Cardiac septum (tissue), 1 donor: ENCODE data around the gene CCDC138. TPM values are rescaled to one million over a fixed set of nuclear protein-coding genes. Genes with fewer than 3 reads are reported as not detected.
A peak's percentile ranks its signal among the peaks of the same experiment; 100 is the strongest.
"Not testable (repeated sequence)": the region's sequence is repeated elsewhere in the genome, so short reads cannot be mapped to it uniquely, and the experiment has no call there.

Experiments used
- DNase-seq: peaks from one replicate; pipeline ENCODE4 v3.0.0-alpha.2; 2020; ENCODE audit warnings: low spot score
- intact Hi-C: fragments of 100-400 bp; cut with DNase I; formaldehyde crosslinking; loops from one replicate; pipeline ENCODE4 v1.14.0; 2022
- long read RNA-seq: library from polyadenylated mRNA; unstranded; transcript quantifications from one replicate; pipeline ENCODE4 v2.0.0, GENCODE V29; 2021
- total RNA-seq: library from RNA; stranded (reverse); fragmentation: NEBNext Ultra II Directional; extraction: Animal tissue kit (Norgen Biotek cat#: 25700); gene quantifications from one replicate; pipeline ENCODE4 v1.2.1, GENCODE V29; 2021
- donor health status: DM: no; HTN: no; CAD: no.

CCDC138 gene
- total RNA-seq = 1.3 TPM
- long read RNA-seq = 0 reads

DNA sequence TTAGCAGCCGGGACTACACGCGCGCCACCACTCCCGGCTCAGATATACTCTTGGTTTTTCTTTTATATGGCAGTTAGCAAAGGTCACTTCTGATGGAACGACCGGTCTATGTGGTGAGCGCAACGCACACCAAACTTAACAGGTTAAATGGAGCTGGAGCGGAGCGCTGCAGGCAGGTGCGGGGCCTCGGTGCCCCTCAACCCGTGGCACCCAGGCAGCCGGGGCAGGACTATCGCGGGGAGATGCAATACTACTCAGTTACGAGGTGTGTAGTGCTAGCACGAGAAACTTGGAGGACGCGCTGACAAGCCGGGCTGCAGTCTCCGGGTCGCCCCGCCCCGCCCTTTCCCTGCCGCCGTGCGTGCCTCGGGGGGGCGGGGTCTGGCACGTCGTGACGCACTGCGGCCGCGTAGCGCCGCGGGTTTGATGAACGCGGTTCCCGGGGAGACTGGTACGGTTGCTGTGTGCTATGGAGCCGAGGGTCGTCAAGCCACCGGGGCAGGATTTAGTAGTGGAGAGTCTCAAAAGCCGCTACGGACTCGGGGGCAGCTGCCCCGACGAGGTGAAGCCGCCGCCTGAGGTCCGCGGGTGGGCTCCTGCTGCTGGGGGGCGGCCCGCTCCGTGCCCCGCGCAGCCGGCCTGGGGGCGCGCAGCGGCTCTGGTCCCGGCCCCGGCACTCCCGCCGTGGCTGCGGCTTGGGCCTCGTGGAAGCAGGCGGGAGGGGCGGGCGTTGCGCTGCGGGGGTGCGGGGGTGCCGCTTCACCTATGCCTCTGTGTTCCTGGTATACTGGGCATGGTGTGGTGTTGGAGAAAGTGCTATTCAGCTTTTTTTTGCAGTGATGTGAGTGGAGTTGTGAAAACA, at the start of gene CCDC138:
CCDC138 (plus strand) TSS at position 418 of the 862 bp plus-strand sequence; CDS start at position 470, 52 bp downstream.
- DNase-seq = peak; percentile 95
- intact Hi-C loops = no loop called here

- DNase-seq, intact Hi-C loops: not testable (repeated sequence)
Observed at GRCh38 chr2:108757973-108758372, 28.6 kb upstream of the CCDC138 start.

DNA sequence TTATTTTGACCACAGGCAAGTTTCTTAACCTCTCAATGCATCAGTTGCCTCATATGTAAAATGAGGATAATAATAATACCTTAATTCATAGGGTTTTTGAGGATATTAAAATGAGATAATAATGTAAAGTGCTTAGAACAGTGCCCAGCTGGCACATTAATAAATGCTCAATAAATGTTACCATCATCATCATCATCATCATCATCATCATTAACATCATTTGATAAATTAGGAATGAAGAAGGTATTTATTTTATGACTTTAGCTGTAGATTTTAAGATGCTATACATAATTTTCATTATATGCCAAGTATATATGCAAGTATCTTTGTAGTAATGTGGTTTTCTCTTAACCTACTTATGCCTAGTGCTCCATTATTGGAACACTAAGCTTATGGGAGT, 24.0 kb upstream of the CCDC138 start:
- intact Hi-C loops, DNase-seq: not testable (repeated sequence)

- intact Hi-C loops, DNase-seq: not testable (repeated sequence)
Observed at GRCh38 chr2:108766671-108767070, 19.9 kb upstream of the CCDC138 start.

- intact Hi-C loops, DNase-seq: not testable (repeated sequence)
Observed at GRCh38 chr2:108767859-108768258, 18.7 kb upstream of the CCDC138 start.

- intact Hi-C loops = no loop called here
- no peak for DNase-seq
Observed at GRCh38 chr2:108776475-108776874, 10.1 kb upstream of the CCDC138 start.

DNA sequence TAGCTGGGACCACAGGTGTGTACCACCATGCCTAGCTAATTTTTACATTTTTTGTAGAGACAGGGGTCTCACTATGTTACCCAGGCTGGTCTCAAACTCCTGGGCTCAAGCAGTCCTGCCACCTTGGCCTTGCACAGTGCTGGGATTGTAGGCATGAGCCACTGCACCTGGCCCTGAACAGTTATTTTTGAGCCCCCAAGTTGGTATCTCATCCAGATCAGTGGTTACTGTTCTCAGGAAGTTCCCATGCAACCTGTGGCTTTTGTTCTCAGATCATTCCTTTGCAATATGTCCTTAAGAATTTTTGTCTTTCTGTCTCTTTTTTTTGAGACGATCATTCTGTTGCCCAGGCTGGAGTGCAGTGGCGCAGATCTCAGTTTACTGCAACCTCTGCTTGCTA, 7.7 kb upstream of the CCDC138 start:
- DNase-seq = no peak
- intact Hi-C loops = no loop called here

GRCh38 chr2:108786008-108786353, 590 bp upstream of the CCDC138 start:
- no peak for DNase-seq
- intact Hi-C loops = no loop called here

DNA sequence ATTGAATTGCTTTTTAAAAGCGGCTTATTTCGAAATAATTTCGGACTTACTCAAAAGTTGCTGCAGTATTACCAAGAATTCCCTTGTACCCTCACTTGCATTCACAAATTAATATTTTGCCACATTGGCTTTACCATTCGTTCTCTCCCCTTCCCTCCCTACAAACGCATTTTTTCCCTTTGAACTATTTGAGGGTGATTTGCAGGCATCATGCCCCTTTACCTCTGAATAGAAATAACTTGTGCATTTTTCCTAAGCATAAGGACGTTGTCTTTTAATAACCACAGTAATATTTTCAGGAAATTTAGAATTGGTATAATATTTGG, 608 bp downstream of the CCDC138 start:
- intact Hi-C loops = no loop called here
- DNase-seq = no peak

- no peak for DNase-seq
- intact Hi-C loops = no loop called here
Observed at GRCh38 chr2:108803045-108803736, 16.6 kb downstream of the CCDC138 start.

DNA sequence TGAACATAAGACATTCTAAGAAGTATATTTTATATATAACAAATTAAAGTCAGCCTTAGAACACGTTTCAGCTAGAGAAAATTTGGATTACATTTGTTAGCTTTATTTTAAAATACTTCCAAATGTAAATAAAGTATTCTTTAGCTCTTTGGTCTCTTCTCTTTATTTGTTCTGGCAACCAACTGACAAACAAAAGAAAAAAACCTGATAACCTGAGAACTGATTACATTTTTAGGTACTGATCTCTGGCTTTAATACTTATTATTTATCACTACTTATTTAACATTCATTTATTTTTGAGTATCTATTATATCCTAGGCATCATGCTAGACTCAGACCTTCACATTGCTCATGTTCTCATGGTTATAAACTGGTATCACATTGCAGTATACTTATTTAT, 18.5 kb downstream of the CCDC138 start:
- no peak for DNase-seq
- intact Hi-C loops = no loop called here

GRCh38 chr2:108805782-108806181, 19.2 kb downstream of the CCDC138 start:
- intact Hi-C loops = no loop called here
- no peak for DNase-seq

DNA sequence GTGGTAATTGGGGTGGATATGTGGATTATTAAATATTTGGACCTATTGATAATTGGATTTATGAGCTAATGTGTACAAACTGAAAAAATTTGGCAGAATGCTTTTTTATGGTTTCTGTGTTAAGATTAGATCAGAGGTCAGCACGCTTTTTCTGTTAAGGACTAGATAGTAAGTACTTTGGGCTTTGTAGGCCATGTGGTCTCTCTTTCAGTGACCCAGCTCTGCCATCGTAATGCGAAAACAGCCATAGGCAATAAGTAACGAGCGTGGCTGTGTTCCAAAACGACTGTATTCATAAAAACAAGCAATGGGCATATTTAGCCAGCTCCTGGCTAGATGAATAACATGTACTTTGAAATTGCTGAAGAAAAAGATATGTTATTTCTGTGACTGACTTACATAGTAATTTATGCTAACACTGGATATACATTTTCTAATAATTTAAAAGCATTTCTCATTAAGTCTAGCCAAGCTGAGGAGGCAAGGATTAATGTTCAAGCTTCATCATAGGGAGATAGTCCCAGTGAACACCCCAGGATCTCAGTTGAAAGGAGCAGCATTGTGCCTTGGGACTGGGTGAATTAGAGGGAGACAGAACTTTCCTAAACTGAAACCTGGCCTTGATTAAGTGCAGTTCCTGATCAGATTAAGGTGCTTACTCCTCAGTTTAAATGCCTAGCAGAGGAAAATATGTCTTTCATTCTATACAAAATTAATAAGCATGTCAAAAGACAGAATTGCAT, 20.0 kb downstream of the CCDC138 start:
- DNase-seq = no peak
- intact Hi-C loops = no loop called here

DNA sequence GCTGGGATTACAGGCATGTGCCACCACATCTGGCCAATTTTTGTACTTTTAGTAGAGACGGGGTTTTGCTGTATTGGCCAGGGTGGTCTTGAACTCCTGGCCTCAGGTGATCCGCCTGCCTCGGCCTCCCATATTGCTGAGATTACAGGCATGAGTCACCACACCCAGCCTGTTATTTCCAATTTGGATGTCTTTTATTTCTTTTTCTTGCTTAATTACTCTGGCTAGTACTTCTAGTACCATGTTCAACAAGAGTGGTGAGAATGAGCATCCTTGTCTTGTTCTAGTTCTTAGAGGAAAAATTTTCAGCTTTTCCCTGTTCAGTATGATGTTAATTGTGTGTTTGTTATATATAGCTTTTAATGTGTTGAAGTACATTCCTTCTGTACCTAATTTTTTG, 23.4 kb downstream of the CCDC138 start:
- intact Hi-C loops = no loop called here
- DNase-seq = no peak

- intact Hi-C loops = no loop called here
- DNase-seq = no peak
Observed at GRCh38 chr2:108810993-108811957, 24.7 kb downstream of the CCDC138 start.

GRCh38 chr2:108813732-108814131, 27.2 kb downstream of the CCDC138 start:
- no peak for DNase-seq
- intact Hi-C loops = no loop called here

DNA sequence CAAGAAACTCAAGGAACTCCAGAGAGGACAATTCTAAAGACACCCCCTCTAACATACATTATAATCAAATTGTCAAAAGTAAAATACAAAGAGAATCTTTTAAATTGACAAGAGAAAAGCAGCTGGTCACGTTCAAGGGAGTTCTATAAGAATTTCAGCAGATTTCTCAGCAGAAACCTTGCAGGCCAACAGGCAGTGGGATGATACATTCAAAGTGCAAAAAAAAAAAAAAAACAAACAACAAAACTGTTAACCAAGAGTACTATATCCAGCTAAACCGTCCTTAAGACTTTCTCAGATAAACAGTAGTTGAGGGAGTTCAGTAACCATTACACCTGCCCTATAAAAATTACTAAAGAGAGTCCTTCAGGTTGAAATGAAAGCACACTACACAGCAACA, 33.9 kb downstream of the CCDC138 start:
- intact Hi-C loops = no loop called here
- DNase-seq = no peak

DNA sequence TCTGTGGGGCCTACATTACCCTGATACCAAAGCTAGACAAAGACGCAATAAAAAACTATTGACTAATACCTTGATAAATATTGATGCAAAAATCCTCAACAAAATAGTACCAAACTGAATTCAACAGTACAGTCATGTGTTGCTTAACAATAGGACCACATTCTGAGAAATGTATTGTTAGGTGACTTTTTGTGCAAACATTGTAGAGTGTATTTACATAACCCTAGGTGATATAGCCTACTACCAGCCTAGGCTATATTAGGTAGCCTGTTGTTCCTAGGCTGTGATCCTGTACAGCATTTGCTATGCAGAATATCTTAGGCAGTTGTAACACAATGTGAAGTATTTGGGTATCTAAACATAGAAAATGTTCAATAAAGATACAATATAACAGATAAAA, 36.7 kb downstream of the CCDC138 start:
- intact Hi-C loops = no loop called here
- no peak for DNase-seq

DNA sequence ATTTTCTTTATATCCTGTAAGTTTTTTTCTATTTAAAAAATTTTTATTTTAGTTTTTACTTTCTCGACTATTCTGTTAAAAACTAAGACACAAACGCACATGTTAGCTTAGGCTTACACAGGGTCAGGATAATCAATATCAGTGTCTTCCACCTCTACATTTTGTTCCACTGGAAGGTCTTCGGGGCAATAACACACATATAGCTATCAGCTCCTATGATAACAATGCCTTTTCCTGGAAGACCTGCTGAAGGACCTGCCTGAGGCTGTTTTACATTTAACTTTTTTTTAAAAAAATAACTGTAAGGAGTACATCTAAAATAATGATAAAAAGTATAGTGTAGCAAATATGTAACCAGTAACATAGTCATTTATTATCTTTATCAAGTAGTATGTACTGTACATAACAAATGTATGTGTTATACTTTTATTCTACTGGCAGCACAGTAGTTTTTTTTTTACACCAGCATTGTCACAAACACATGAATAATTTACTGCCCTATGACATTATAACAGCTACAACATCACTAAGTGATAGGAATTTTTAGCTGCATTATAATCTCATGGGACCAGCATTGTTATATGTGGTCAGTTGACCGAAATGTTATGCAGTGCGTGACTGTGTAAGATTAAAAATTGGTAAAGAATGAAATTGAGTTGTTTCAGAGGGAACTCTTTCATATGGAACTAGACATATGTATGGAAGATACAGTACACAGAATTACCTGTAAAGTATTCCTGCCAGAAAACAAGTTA, 37.9 kb downstream of the CCDC138 start:
- intact Hi-C loops = no loop called here
- DNase-seq = no peak
